ENCODE measurements around the gene RCAN1. TPM values are rescaled to one million over a fixed set of nuclear protein-coding genes. Genes with fewer than 3 reads are reported as not detected.

Gene RCAN1
- total RNA-seq, 6 donors from 2014 or later, result 24.7 to 36.2 (median 29.4) TPM

DNA sequence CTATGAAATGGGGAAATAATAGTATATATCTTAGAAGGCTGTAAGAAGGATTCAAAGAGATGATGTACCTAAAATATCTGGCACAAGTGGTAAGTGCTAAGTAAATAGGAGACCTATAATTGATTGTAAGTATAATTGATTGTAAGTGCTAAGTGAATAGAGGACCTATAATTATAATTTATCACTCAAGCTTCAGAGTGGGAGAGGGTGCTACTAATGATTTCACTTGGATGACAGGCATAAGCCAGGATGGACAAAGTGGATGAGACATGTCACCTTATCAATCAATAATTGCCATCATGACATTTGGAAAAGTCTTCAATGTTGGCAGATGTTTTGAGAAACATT, 11.2 kb downstream of the RCAN1 start:
- no peaks in the 10 kb centered on the region for H3K9me3 ChIP-seq
- H3K27ac ChIP-seq, result no peak overlapping the region
- H3K27me3 ChIP-seq, result no peaks in the 10 kb centered on the region
- DNase-seq (no peak), ATAC-seq (ENCODE audit: low FRiP score in 2 of 2) (no peak)
- H3K4me3 ChIP-seq, result no peak overlapping the region
- no peaks in the 10 kb centered on the region for H3K36me3 ChIP-seq
- peaks cover 4 to 6% (median 5%) of the 10 kb centered on the region in 4 donors for H3K4me1 ChIP-seq
- no peak for TF ChIP-seq EP300 (IDR thresholded peaks at IDR 0.05)
- TF ChIP-seq POLR2A (IDR thresholded peaks at IDR 0.05), result no peak
- no peak for TF ChIP-seq POLR2AphosphoS5 (IDR thresholded peaks at IDR 0.05)
- TF ChIP-seq, protein P1, sequence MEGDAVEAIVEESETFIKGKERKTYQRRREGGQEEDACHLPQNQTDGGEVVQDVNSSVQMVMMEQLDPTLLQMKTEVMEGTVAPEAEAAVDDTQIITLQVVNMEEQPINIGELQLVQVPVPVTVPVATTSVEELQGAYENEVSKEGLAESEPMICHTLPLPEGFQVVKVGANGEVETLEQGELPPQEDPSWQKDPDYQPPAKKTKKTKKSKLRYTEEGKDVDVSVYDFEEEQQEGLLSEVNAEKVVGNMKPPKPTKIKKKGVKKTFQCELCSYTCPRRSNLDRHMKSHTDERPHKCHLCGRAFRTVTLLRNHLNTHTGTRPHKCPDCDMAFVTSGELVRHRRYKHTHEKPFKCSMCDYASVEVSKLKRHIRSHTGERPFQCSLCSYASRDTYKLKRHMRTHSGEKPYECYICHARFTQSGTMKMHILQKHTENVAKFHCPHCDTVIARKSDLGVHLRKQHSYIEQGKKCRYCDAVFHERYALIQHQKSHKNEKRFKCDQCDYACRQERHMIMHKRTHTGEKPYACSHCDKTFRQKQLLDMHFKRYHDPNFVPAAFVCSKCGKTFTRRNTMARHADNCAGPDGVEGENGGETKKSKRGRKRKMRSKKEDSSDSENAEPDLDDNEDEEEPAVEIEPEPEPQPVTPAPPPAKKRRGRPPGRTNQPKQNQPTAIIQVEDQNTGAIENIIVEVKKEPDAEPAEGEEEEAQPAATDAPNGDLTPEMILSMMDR (IDR thresholded peaks at IDR 0.05), result no peak

DNA sequence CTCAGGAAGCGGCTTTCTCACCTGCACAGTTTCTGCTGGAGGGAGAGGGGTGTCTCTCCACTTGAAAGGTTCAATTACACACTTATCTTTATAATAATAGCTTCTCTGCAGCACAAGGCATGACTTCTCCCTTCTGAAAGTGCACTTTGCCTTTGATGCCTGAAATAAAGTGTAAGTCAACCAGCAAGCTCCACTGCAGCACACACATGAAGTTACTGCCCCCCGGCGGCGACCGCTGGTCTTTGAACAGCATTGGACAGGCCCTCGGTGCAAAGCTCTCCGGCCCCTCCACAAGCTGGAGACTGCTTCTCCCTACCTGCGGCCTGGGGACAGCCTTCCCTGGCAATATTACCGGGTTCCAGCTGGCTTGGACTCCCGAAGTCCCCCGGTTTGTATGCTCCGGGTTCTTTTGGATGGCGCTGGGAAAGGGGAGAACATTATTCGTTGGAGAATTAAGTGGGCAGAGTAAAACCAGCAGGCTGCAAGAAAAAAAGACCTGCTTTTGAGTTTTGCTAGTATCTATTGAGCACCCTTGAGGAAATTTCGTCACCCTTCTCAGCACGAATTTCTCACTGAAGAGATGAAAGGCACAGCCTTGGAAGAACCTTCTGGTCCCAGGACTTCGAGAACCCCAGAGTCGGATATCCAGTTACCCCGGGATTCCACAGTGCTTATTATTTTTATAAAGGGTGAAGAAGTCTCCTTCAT, 11.8 kb downstream of the RCAN1 start:
- no peaks in the 10 kb centered on the region for H3K36me3 ChIP-seq
- peaks cover 4 to 6% (median 5%) of the 10 kb centered on the region in 4 donors for H3K4me1 ChIP-seq
- H3K4me3 ChIP-seq, result no peak overlapping the region
- peak; percentile 89 to 92 for DNase-seq
- H3K27me3 ChIP-seq, result no peaks in the 10 kb centered on the region
- no peak overlapping the region for H3K27ac ChIP-seq
- peak; percentile 94 for ATAC-seq (ENCODE audit: low FRiP score in 2 of 2)
- 31 to 50% methylated on average over 13 to 19 of the region's 19 CpGs for WGBS, 2 donors
- no peaks in the 10 kb centered on the region for H3K9me3 ChIP-seq
- TF ChIP-seq POLR2AphosphoS5 (IDR thresholded peaks at IDR 0.05), result no peak
- TF ChIP-seq, protein P1 (IDR thresholded peaks at IDR 0.05), result peak; percentile 65 to 86 (median 74)

DNA sequence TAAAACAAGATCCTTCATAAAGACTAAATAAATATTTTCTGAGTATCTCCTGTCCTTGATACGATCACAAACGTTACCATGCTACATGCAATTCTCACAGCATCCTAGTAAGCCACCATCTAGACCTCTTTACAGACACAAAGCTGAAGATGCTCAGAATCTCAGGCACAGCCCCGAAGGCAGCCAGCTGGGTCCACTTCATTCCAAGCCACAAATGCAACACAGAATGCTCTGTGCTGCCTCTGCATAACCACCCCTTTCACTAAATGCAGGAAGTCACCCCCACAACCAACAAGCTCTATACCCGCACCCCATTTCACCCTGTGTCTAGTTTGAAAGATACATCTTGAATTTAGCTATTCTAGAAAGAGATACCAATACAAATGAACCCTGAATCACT, 12.9 kb downstream of the RCAN1 start:
- 83 to 87% methylated on average over 4 of the region's 4 CpGs for WGBS, 2 donors
- no peak overlapping the region for H3K4me3 ChIP-seq
- H3K4me1 ChIP-seq, result peaks cover 4 to 9% (median 5%) of the 10 kb centered on the region in 4 donors
- TF ChIP-seq POLR2AphosphoS5 (IDR thresholded peaks at IDR 0.05) (no peak), EP300 (IDR thresholded peaks at IDR 0.05) (no peak), POLR2A (IDR thresholded peaks at IDR 0.05) (no peak)
- TF ChIP-seq, protein P1 (IDR thresholded peaks at IDR 0.05), result no peak
- no peaks in the 10 kb centered on the region for H3K27me3 ChIP-seq
- no peak for ATAC-seq (ENCODE audit: low FRiP score in 2 of 2)
- no peak for DNase-seq
- H3K27ac ChIP-seq, result no peak overlapping the region
- no peaks in the 10 kb centered on the region for H3K36me3 ChIP-seq
- H3K9me3 ChIP-seq, result no peaks in the 10 kb centered on the region

DNA sequence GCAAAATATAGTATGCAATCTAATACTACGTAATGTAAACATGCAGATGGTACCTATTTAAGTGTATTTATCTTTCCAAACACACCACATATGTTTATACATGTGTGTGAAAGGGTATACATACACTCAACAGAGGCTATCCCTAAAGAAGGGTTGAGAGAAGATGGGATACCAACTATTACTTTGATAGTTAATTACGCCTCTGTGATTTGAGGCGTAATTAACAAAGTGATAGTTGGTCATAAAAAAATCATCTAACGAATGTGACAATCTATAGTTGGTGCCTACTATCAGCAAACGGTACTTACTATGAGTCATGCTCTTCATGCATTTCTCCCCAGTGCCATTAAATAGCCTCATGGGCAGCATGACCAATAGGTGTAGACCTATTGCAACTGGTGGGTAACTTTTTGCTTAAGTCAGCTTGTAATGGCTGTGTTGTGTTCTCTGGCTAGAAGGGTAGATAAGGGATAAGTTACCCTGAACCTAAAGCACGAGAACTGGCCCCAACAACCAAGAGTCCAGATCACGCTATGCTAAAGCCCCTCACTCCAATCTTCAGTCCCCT, 15.3 kb downstream of the RCAN1 start:
- no peak overlapping the region for H3K27ac ChIP-seq
- no peaks in the 10 kb centered on the region for H3K36me3 ChIP-seq
- ATAC-seq (ENCODE audit: low FRiP score in 2 of 2) (no peak), DNase-seq (no peak)
- no peak overlapping the region for H3K4me3 ChIP-seq
- no peaks in the 10 kb centered on the region for H3K27me3 ChIP-seq
- no peaks in the 10 kb centered on the region for H3K9me3 ChIP-seq
- TF ChIP-seq, protein P1 (IDR thresholded peaks at IDR 0.05), result no peak
- TF ChIP-seq EP300 (IDR thresholded peaks at IDR 0.05), result no peak
- TF ChIP-seq POLR2AphosphoS5 (IDR thresholded peaks at IDR 0.05), result no peak
- no peak for TF ChIP-seq POLR2A (IDR thresholded peaks at IDR 0.05)
- peaks cover 9 to 30% (median 24%) of the 10 kb centered on the region in 4 donors for H3K4me1 ChIP-seq
- WGBS, 2 donors, result 92 to 96% methylated on average over 7 of the region's 7 CpGs

DNA sequence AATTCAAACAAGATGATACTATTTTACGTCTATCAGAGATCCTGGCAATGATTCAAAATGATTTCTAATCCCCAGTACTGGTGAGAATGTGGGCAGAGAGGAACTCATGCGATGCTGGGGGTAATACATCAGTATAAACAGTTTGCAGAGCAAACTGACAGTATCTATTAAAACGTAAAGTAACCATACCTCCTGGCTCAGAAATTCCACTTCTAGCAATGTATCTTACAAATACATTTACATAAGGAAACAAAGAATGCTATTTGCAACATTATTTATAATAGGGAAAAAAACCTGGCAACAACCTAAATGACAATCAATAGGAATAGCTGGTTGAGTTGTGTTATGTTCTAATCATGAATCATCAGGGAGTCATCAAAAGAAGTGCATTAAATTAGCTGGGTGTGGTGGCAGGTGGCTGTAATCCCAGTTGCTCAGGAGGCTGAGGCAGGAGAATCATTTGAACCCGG, 15.9 kb downstream of the RCAN1 start:
- Histone ChIP-seq H3K27me3 (no peaks in the 10 kb centered on the region), H3K4me3 (no peak overlapping the region), H3K27ac (no peak overlapping the region), H3K4me1 (peaks cover 13 to 32% (median 30%) of the 10 kb centered on the region in 4 donors), H3K9me3 (no peaks in the 10 kb centered on the region), H3K36me3 (no peaks in the 10 kb centered on the region)
- WGBS, 2 donors, result 62 to 64% methylated on average over 4 of the region's 4 CpGs
- no peak for DNase-seq
- no peak for ATAC-seq (ENCODE audit: low FRiP score in 2 of 2)
- no peak for TF ChIP-seq POLR2AphosphoS5 (IDR thresholded peaks at IDR 0.05)
- TF ChIP-seq, protein P1 (IDR thresholded peaks at IDR 0.05), result no peak
- no peak for TF ChIP-seq POLR2A (IDR thresholded peaks at IDR 0.05)
- no peak for TF ChIP-seq EP300 (IDR thresholded peaks at IDR 0.05)
